Bronchial epithelial cell (primary cell): ENCODE measurements around the gene GSG1L. TPM values are rescaled to one million over a fixed set of nuclear protein-coding genes. Genes with fewer than 3 reads are reported as not detected.

Experiments used
- DNase-seq: peaks from one replicate; pipeline ENCODE4 v3.0.0-alpha.2; 2010; ENCODE audit warnings: low read depth
- FAIRE-seq: peaks from 2 replicates; lab custom pipeline; 2011; peaks lifted over from hg19 to GRCh38; lab: Jason Lieb, UNC
- H3K27me3 ChIP-seq: 2 replicates; pipeline ENCODE4 v1.5.1; 2011; ENCODE audit warnings: low read length; ENCODE audit not compliant: control insufficient read depth, insufficient read depth
- H3K36me3 ChIP-seq: 2 replicates; pipeline ENCODE4 v1.5.1; 2011; ENCODE audit warnings: low read length; ENCODE audit not compliant: control insufficient read depth, insufficient read depth
- H3K4me3 ChIP-seq: 2 replicates; pipeline ENCODE4 v1.5.1; 2011; ENCODE audit warnings: mild to moderate bottlenecking, low read depth, low read length, control low read depth
- total RNA-seq: library from RNA; depleted of rRNA; stranded (reverse); fragments of >200 nt; gene quantifications from 2 replicates; pipeline ENCODE4 v1.2.1, GENCODE V29; 2014
- TF ChIP-seq, protein P1 (sequence below): IDR thresholded peaks from 2 replicates; pipeline ENCODE4 v1.5.1; 2011; ENCODE audit warnings: mild to moderate bottlenecking, moderate library complexity, low read length, control low read depth, inconsistent platforms; ENCODE audit not compliant: insufficient read depth, severe bottlenecking

GSG1L gene
- total RNA-seq, 1 donor from 2014 or later: not detected

DNA sequence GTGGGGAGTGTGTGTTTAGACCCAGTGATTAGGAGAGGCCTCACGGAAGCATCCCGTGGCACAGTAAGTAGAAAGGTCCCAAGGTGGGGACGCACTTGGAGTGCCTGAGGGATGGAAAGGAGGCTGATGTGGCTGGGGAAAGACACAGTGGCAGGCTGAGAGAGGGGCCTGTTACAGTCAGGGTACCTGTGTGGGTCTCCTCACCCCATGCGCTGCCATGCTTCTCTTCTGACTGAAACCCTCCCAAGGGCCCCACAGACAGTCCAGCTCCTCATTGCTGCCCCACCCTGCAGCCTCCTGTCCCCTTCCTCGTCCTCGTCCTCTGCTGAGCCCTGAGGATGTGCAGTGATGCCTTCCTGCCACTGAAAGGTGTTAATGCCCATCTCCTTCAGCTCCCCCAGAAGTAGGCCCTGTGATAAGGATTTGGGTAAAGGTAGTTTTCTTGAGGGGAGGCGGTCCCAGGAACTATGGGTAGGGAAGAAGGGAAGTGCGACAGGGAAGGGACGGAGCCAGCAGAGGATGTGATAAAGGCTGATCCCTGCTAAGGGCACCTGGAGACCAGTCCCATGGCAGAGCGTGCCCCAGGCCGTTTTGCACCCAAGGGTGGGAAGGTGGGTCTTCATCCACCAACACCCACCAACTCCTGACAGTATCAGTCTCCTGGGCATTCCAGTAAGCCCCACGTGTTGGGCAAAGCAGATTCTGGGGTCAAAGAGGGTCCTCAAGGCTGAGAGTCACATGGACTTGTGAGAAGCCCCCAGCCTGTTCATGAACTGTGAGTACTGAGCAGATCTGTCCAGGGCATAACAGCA is 237.2 kb downstream of the GSG1L start:
- Histone ChIP-seq H3K27me3 (no peaks in the 10 kb centered on the region), H3K36me3 (no peaks in the 10 kb centered on the region), H3K4me3 (no peak overlapping the region)
- DNase-seq (no peak), FAIRE-seq (no peak)
- TF ChIP-seq, protein P1, sequence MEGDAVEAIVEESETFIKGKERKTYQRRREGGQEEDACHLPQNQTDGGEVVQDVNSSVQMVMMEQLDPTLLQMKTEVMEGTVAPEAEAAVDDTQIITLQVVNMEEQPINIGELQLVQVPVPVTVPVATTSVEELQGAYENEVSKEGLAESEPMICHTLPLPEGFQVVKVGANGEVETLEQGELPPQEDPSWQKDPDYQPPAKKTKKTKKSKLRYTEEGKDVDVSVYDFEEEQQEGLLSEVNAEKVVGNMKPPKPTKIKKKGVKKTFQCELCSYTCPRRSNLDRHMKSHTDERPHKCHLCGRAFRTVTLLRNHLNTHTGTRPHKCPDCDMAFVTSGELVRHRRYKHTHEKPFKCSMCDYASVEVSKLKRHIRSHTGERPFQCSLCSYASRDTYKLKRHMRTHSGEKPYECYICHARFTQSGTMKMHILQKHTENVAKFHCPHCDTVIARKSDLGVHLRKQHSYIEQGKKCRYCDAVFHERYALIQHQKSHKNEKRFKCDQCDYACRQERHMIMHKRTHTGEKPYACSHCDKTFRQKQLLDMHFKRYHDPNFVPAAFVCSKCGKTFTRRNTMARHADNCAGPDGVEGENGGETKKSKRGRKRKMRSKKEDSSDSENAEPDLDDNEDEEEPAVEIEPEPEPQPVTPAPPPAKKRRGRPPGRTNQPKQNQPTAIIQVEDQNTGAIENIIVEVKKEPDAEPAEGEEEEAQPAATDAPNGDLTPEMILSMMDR: no peak

DNA sequence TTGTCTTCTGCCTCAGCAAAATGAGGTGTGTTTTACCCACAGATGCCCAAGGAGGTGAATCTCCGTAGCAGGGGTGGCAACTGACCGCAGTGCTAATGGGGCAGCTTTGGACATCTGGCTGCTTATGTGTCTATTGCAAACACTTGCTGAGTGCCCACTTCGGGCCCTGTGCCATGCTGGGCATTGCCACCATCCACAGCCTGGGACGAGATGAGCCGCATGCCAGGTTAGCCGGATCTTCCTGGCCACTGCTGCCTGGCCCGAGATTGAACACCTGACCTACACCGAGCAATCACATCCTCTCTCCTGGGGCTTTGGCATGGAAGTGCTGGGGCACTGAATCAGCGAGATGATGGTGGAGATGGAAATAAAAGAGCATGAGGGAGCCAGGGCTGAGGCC is 238.7 kb downstream of the GSG1L start:
- TF ChIP-seq, protein P1: no peak
- FAIRE-seq: no peak
- H3K27me3 ChIP-seq: no peaks in the 10 kb centered on the region
- DNase-seq: no peak
- H3K4me3 ChIP-seq: no peak overlapping the region
- H3K36me3 ChIP-seq: no peaks in the 10 kb centered on the region

DNA sequence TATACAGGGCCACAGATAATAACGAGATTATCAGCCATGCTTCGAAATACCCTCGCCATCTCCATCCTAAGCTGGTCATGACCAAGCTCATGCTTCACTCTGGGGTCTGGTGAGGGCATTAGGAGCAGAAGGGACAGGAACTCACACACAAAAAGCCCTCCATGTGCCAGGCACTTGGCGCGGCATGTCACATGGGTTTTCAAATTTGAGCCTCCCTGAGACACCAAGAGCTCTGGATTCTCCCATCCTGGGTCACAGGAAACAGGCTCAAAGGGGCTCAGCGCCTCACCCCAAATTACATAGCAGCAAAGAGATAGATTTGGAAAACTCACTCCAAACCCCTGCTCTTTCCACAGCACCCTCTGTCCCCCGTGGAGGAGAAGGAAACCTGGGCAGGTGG is 239.5 kb downstream of the GSG1L start:
- Histone ChIP-seq H3K36me3 (no peaks in the 10 kb centered on the region), H3K4me3 (no peak overlapping the region), H3K27me3 (no peaks in the 10 kb centered on the region)
- FAIRE-seq: no peak
- no peak for DNase-seq
- TF ChIP-seq, protein P1: no peak

DNA sequence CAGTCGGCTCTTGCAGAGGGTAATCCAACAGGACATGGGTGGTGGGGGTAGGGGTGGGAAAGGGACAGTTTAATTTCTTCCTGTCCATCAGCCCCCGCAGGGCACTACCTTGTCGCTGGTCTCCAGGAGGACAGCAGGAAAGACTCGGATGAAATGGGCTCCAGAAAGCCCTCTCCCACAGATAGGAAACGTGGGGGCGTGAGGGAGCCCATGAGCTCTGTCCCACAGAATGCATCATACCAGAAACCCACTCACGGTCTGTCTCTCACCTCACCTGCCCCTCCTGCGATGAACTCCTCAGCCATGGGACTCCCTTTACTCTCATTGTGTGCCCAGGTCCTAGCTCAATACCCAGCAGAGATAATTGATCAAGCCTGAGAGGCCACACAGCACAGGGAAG is 240.1 kb downstream of the GSG1L start:
- TF ChIP-seq, protein P1: no peak
- H3K36me3 ChIP-seq: no peaks in the 10 kb centered on the region
- no peak for FAIRE-seq
- H3K27me3 ChIP-seq: no peaks in the 10 kb centered on the region
- DNase-seq: no peak
- H3K4me3 ChIP-seq: no peak overlapping the region

DNA sequence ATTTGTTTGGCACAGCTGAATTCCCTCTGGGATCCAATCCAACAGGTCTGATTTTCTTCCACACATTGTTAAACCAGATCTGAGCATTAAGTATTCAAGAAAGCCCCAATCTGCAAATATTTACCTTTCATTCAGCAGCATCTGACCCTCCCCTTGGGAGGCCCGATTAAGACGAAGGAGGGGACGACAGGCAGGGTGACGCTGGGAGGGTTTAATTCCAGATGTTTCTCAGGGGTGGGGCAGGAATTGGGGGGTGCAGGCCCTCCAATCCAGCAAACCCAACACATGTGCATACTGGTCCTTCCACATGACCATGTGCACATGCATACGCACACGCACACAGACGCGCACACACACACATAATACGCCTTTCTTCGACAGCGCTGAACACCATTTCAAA is 240.5 kb downstream of the GSG1L start:
- no peak overlapping the region for H3K4me3 ChIP-seq
- no peak for DNase-seq
- TF ChIP-seq, protein P1: no peak
- H3K27me3 ChIP-seq: no peaks in the 10 kb centered on the region
- no peaks in the 10 kb centered on the region for H3K36me3 ChIP-seq
- FAIRE-seq: no peak
